ENCODE measurements around the gene MYF6. TPM values are rescaled to one million over a fixed set of nuclear protein-coding genes. Genes with fewer than 3 reads are reported as not detected.
A peak's percentile ranks its signal among the peaks of the same experiment; 100 is the strongest.

The MYF6 gene
- total RNA-seq, 1 donor from 2014 or later, result not detected

- Histone ChIP-seq H3K4me3 (ENCODE audit: insufficient read depth, low read depth, low read length) (no peak overlapping the region), H3K27ac (ENCODE audit: low read depth, low read length) (no peak overlapping the region), H4K20me1 (ENCODE audit: insufficient read depth, low read length) (no peaks in the 10 kb centered on the region), H3K36me3 (ENCODE audit: insufficient read depth, low read length) (no peaks in the 10 kb centered on the region), H3K79me2 (ENCODE audit: insufficient read depth, low read length) (no peaks in the 10 kb centered on the region), H3K4me1 (ENCODE audit: insufficient read depth, low read length) (no peaks in the 10 kb centered on the region), H3K9ac (ENCODE audit: low read length) (no peak overlapping the region), H3K4me2 (ENCODE audit: low read length) (no peak overlapping the region), H2AFZ (ENCODE audit: low read depth, low read length) (no peak overlapping the region), H3K27me3 (ENCODE audit: insufficient read depth, low read length) (no peaks in the 10 kb centered on the region), H3K9me3 (ENCODE audit: insufficient read depth, low read depth, low read length) (no peaks in the 10 kb centered on the region)
- DNase-seq (ENCODE audit: low read depth) (no peak), FAIRE-seq (no peak)
- no peaks in the 10 kb centered on the region for H3K9me3 Mint-ChIP-seq (ENCODE audit: unreplicated experiment)
- no peak overlapping the region for H3K27ac Mint-ChIP-seq (ENCODE audit: unreplicated experiment)
- H3K4me1 Mint-ChIP-seq (ENCODE audit: low read depth, unreplicated experiment), result peaks cover 2% of the 10 kb centered on the region
- no peaks in the 10 kb centered on the region for H3K27me3 Mint-ChIP-seq (ENCODE audit: low read depth, unreplicated experiment)
- no peaks in the 10 kb centered on the region for H3K36me3 Mint-ChIP-seq (ENCODE audit: low read depth, unreplicated experiment)
- TF ChIP-seq CTCF (IDR thresholded peaks at IDR 0.05; ENCODE audit: insufficient read depth, low read depth, low read length) (no peak), EZH2 (IDR thresholded peaks at IDR 0.05; ENCODE audit: insufficient read depth, low read length) (no peak)
- H3K4me3 Mint-ChIP-seq (ENCODE audit: unreplicated experiment), result no peak overlapping the region
Measured at GRCh38 chr12:80749456-80749855, 42.0 kb downstream of the MYF6 start.

GRCh38 chr12:80752464-80752863 is 45.0 kb downstream of the MYF6 start:
- peak; percentile 12 for DNase-seq (ENCODE audit: low read depth)
- no peak overlapping the region for H3K4me2 ChIP-seq (ENCODE audit: low read length)
- no peak overlapping the region for H3K9ac ChIP-seq (ENCODE audit: low read length)
- Mint-ChIP-seq H3K27ac (ENCODE audit: unreplicated experiment) (no peak overlapping the region), H3K27me3 (ENCODE audit: low read depth, unreplicated experiment) (no peaks in the 10 kb centered on the region), H3K9me3 (ENCODE audit: unreplicated experiment) (no peaks in the 10 kb centered on the region), H3K36me3 (ENCODE audit: low read depth, unreplicated experiment) (no peaks in the 10 kb centered on the region), H3K4me1 (ENCODE audit: low read depth, unreplicated experiment) (peaks cover 11% of the 10 kb centered on the region), H3K4me3 (ENCODE audit: unreplicated experiment) (no peak overlapping the region)
- H4K20me1 ChIP-seq (ENCODE audit: insufficient read depth, low read length), result no peaks in the 10 kb centered on the region
- H3K9me3 ChIP-seq (ENCODE audit: insufficient read depth, low read depth, low read length), result no peaks in the 10 kb centered on the region
- H3K27ac ChIP-seq (ENCODE audit: low read depth, low read length), result no peak overlapping the region
- H3K79me2 ChIP-seq (ENCODE audit: insufficient read depth, low read length), result no peaks in the 10 kb centered on the region
- H3K4me3 ChIP-seq (ENCODE audit: insufficient read depth, low read depth, low read length), result no peak overlapping the region
- no peak for TF ChIP-seq EZH2 (IDR thresholded peaks at IDR 0.05; ENCODE audit: insufficient read depth, low read length)
- no peaks in the 10 kb centered on the region for H3K36me3 ChIP-seq (ENCODE audit: insufficient read depth, low read length)
- no peak for FAIRE-seq
- no peak overlapping the region for H2AFZ ChIP-seq (ENCODE audit: low read depth, low read length)
- H3K27me3 ChIP-seq (ENCODE audit: insufficient read depth, low read length), result no peaks in the 10 kb centered on the region
- H3K4me1 ChIP-seq (ENCODE audit: insufficient read depth, low read length), result no peaks in the 10 kb centered on the region

- Histone ChIP-seq H3K79me2 (ENCODE audit: insufficient read depth, low read length) (no peaks in the 10 kb centered on the region), H3K4me2 (ENCODE audit: low read length) (no peak overlapping the region), H2AFZ (ENCODE audit: low read depth, low read length) (no peak overlapping the region), H3K9me3 (ENCODE audit: insufficient read depth, low read depth, low read length) (no peaks in the 10 kb centered on the region), H3K27me3 (ENCODE audit: insufficient read depth, low read length) (no peaks in the 10 kb centered on the region), H3K9ac (ENCODE audit: low read length) (no peak overlapping the region), H3K4me1 (ENCODE audit: insufficient read depth, low read length) (no peaks in the 10 kb centered on the region), H4K20me1 (ENCODE audit: insufficient read depth, low read length) (no peaks in the 10 kb centered on the region), H3K4me3 (ENCODE audit: insufficient read depth, low read depth, low read length) (no peak overlapping the region), H3K27ac (ENCODE audit: low read depth, low read length) (no peak overlapping the region), H3K36me3 (ENCODE audit: insufficient read depth, low read length) (no peaks in the 10 kb centered on the region)
- H3K27me3 Mint-ChIP-seq (ENCODE audit: low read depth, unreplicated experiment), result no peaks in the 10 kb centered on the region
- peaks cover 11% of the 10 kb centered on the region for H3K4me1 Mint-ChIP-seq (ENCODE audit: low read depth, unreplicated experiment)
- no peak overlapping the region for H3K27ac Mint-ChIP-seq (ENCODE audit: unreplicated experiment)
- DNase-seq (ENCODE audit: low read depth), result no peak
- TF ChIP-seq EZH2 (IDR thresholded peaks at IDR 0.05; ENCODE audit: insufficient read depth, low read length) (no peak), CTCF (IDR thresholded peaks at IDR 0.05; ENCODE audit: insufficient read depth, low read depth, low read length) (no peak)
- H3K4me3 Mint-ChIP-seq (ENCODE audit: unreplicated experiment), result no peak overlapping the region
- H3K36me3 Mint-ChIP-seq (ENCODE audit: low read depth, unreplicated experiment), result no peaks in the 10 kb centered on the region
- no peak for FAIRE-seq
- no peaks in the 10 kb centered on the region for H3K9me3 Mint-ChIP-seq (ENCODE audit: unreplicated experiment)
Measured at GRCh38 chr12:80754274-80754673, 46.8 kb downstream of the MYF6 start.

Data from astrocyte (in vitro differentiated cells and primary cell).